ENCODE results near the gene FSTL3. TPM values are rescaled to one million over a fixed set of nuclear protein-coding genes. Genes with fewer than 3 reads are reported as not detected.

Gene FSTL3
- total and polyA plus RNA-seq, 2 of the 13 experiments (the other 11 are each of a cell fraction or from before 2014, with no cell fraction given) = 13.5 to 15.6 TPM

DNA sequence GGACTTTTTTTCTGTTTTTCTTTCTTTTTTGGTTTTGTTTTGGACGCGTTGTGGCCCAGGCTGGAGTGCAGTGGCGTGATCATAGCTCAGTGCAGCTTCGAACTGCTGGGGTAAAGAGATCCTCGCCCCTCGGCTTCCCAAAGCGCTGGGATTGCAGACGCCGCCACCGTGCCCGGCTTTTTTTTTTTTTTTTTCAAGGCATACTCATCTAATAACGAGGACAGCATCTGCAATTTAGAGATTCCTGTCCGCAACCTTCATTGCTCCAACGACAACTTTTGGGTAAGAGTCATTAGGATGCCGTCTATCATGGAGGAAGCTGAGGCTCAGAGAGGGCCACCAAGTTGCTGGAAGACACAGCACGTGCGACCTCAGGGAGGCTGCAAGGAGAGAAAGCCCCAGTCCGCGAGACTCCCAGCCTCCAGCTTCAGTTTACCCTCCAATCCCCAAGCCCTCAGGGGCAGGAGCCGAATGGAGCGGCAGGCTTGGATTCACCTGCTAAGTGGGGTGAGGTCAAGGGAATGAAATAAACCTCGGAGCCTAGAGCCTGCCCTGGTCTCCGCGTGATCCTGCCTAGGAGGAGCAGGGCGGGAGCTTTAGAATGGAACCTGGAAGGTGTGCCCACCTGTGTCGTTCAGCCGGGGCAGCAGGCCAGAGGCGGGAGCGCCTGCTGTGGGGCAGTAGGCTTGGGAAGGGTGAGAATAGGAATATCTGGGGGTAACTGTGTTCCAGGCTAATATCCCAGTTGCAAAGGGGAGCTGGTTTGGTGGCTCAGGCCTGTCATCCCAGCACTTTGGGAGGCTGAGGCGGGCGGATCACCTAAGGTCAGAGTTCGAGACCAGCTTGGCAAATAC, 42.2 kb upstream of the FSTL3 start (continued):
- TF ChIP-seq, protein P1, sequence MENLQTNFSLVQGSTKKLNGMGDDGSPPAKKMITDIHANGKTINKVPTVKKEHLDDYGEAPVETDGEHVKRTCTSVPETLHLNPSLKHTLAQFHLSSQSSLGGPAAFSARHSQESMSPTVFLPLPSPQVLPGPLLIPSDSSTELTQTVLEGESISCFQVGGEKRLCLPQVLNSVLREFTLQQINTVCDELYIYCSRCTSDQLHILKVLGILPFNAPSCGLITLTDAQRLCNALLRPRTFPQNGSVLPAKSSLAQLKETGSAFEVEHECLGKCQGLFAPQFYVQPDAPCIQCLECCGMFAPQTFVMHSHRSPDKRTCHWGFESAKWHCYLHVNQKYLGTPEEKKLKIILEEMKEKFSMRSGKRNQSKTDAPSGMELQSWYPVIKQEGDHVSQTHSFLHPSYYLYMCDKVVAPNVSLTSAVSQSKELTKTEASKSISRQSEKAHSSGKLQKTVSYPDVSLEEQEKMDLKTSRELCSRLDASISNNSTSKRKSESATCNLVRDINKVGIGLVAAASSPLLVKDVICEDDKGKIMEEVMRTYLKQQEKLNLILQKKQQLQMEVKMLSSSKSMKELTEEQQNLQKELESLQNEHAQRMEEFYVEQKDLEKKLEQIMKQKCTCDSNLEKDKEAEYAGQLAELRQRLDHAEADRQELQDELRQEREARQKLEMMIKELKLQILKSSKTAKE (CRISPR knock-in tag; IDR thresholded peaks at IDR 0.05; ENCODE audit: borderline replicate concordance) = no peak
- TF ChIP-seq, protein P2, sequence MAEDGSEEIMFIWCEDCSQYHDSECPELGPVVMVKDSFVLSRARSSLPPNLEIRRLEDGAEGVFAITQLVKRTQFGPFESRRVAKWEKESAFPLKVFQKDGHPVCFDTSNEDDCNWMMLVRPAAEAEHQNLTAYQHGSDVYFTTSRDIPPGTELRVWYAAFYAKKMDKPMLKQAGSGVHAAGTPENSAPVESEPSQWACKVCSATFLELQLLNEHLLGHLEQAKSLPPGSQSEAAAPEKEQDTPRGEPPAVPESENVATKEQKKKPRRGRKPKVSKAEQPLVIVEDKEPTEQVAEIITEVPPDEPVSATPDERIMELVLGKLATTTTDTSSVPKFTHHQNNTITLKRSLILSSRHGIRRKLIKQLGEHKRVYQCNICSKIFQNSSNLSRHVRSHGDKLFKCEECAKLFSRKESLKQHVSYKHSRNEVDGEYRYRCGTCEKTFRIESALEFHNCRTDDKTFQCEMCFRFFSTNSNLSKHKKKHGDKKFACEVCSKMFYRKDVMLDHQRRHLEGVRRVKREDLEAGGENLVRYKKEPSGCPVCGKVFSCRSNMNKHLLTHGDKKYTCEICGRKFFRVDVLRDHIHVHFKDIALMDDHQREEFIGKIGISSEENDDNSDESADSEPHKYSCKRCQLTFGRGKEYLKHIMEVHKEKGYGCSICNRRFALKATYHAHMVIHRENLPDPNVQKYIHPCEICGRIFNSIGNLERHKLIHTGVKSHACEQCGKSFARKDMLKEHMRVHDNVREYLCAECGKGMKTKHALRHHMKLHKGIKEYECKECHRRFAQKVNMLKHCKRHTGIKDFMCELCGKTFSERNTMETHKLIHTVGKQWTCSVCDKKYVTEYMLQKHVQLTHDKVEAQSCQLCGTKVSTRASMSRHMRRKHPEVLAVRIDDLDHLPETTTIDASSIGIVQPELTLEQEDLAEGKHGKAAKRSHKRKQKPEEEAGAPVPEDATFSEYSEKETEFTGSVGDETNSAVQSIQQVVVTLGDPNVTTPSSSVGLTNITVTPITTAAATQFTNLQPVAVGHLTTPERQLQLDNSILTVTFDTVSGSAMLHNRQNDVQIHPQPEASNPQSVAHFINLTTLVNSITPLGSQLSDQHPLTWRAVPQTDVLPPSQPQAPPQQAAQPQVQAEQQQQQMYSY (CRISPR knock-in tag; IDR thresholded peaks at IDR 0.05) = no peak
- TF ChIP-seq HNRNPLL (IDR thresholded peaks at IDR 0.05; ENCODE audit: low read depth, low read length, poor library complexity, severe bottlenecking) = no peak
- TF ChIP-seq ZNF775 (CRISPR knock-in tag; IDR thresholded peaks at IDR 0.05; ENCODE audit: borderline replicate concordance) = no peak
- peak; percentile 93 for TF ChIP-seq ZNF768 (CRISPR knock-in tag; IDR thresholded peaks at IDR 0.05)
- TF ChIP-seq, protein P3, sequence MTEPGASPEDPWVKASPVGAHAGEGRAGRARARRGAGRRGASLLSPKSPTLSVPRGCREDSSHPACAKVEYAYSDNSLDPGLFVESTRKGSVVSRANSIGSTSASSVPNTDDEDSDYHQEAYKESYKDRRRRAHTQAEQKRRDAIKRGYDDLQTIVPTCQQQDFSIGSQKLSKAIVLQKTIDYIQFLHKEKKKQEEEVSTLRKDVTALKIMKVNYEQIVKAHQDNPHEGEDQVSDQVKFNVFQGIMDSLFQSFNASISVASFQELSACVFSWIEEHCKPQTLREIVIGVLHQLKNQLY (CRISPR knock-in tag; IDR thresholded peaks at IDR 0.05) = no peak
- no peak for TF ChIP-seq KLF11 (CRISPR knock-in tag; IDR thresholded peaks at IDR 0.05)
- TF ChIP-seq, protein P4, sequence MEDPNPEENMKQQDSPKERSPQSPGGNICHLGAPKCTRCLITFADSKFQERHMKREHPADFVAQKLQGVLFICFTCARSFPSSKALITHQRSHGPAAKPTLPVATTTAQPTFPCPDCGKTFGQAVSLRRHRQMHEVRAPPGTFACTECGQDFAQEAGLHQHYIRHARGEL (CRISPR knock-in tag; IDR thresholded peaks at IDR 0.05) = no peak
- TF ChIP-seq REPIN1 (CRISPR knock-in tag; IDR thresholded peaks at IDR 0.05; ENCODE audit: borderline replicate concordance, low read depth) = no peak

Measured in HepG2 (cell line).